Esophagus squamous epithelium (tissue), 4 donors: ENCODE measurements around the gene TPGS1.

ENCODE experiments used
- POLR2A ChIP-seq, 4 donors: fragments of 450-650 bp; IDR thresholded peaks; one replicate each; pipeline ENCODE4 v1.6.1; 2017; ENCODE audit warnings: antibody characterized with exemption in 4 of 4, mild to moderate bottlenecking in 4 of 4, moderate library complexity in 3 of 4
- TF ChIP-seq, protein P1 (sequence below), 6 experiments: fragments of 450-650 bp in 4 of 6; fragments of 200-600 bp in 2 of 6; sonication (generic) in 2 of 6; IDR thresholded peaks; one replicate each; pipeline ENCODE4 v1.5.1; 2016 to 2019; ENCODE audit warnings: antibody characterized with exemption in 6 of 6, mild to moderate bottlenecking in 4 of 6, moderate library complexity in 4 of 6

DNA sequence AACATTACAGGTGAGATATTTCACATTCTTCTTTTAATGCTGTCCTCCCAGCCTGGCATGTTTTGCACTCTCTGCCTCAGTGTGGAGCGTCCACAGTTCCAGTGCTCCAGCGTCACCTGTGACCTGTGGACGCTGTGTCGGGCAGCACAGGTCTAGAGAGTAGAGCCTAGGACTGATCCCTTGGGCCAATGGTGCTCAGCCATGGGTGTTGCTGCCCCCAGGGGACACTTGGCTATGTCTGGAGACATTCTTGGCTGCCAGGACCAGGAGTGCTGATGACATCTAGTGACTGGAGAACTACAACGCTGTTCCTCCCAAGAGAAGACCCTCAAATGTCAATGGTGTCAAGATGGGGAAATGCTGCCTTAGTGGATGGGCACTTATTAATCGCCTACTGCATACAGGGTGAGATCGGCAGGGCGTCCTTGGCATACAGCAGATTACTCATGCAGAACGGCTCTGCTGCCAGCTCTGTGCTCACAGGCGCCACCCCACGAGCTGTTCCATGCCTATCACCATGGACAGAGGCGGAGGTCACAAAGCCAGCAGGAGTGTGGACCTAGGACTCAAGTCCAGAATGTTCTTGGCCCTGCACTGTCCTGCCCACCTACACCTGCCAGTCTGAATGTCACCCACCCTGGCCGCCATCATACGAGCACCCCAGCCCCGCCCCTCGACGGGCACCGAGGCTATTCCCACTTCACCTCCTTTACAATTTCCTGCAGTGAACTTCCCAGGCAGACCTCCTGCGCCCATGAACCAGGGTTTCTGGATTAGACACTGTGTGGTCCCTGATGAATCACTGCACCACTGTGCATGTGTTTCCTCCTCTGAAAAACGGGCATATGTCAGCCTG, 24.9 kb upstream of the TPGS1 start:
- TF ChIP-seq, protein P1, sequence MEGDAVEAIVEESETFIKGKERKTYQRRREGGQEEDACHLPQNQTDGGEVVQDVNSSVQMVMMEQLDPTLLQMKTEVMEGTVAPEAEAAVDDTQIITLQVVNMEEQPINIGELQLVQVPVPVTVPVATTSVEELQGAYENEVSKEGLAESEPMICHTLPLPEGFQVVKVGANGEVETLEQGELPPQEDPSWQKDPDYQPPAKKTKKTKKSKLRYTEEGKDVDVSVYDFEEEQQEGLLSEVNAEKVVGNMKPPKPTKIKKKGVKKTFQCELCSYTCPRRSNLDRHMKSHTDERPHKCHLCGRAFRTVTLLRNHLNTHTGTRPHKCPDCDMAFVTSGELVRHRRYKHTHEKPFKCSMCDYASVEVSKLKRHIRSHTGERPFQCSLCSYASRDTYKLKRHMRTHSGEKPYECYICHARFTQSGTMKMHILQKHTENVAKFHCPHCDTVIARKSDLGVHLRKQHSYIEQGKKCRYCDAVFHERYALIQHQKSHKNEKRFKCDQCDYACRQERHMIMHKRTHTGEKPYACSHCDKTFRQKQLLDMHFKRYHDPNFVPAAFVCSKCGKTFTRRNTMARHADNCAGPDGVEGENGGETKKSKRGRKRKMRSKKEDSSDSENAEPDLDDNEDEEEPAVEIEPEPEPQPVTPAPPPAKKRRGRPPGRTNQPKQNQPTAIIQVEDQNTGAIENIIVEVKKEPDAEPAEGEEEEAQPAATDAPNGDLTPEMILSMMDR (IDR thresholded peaks at IDR 0.05) = no peak
- TF ChIP-seq POLR2A (IDR thresholded peaks at IDR 0.05) = no peak
